IMR-90 (cell line): ENCODE measurements around the gene USP36. TPM values are rescaled to one million over a fixed set of nuclear protein-coding genes. Genes with fewer than 3 reads are reported as not detected.

Experiments
- ATAC-seq: fragments of 200-7000 bp; cut with Tn5 transposase; 2 replicates; pipeline ENCODE4 v1.9.1; 2020; ENCODE audit warnings: low read depth, mild to moderate bottlenecking, moderate library complexity
- BruUV-seq: library from RNA; stranded (reverse); fragments of 400-500 nt; replicated peaks from 2 replicates; lab custom pipeline; 2021; lab: Mats Ljungman, UMichigan
- CTCF ChIA-PET: fragments of 300-600 bp; formaldehyde crosslinking; extraction: SDS; loops from one replicate; lab custom pipeline; 2021; ENCODE audit warnings: antibody characterized with exemption; lab: Yijun Ruan, JAX
- POLR2A ChIA-PET: fragments of 300-600 bp; sonication (Branson Sonifier 250); formaldehyde crosslinking; loops from one replicate; lab custom pipeline; 2022; ENCODE audit warnings: antibody characterized with exemption; ENCODE audit not compliant: unreplicated experiment; lab: Charles Lee
- DNase-seq: peaks from one replicate; pipeline ENCODE4 v3.0.0; 2013
- H2AFZ ChIP-seq: replicated peaks from 2 replicates; pipeline ENCODE3; 2013; ENCODE audit warnings: low read length, mild to moderate bottlenecking; ENCODE audit not compliant: poor library complexity
- H2AK5ac ChIP-seq: 2 replicates; pipeline ENCODE4 v1.6.1; 2013; ENCODE audit warnings: low read depth, low read length, inconsistent platforms
- H2AK9ac ChIP-seq: replicated peaks from 2 replicates; pipeline ENCODE3; 2013; ENCODE audit warnings: mild to moderate bottlenecking, low read depth, low read length, moderate library complexity; ENCODE audit not compliant: poor library complexity
- H2BK120ac ChIP-seq: 2 replicates; pipeline ENCODE4 v1.6.1; 2013; ENCODE audit warnings: low read depth, low read length, inconsistent platforms
- H2BK15ac ChIP-seq: 3 replicates; pipeline ENCODE4 v1.6.1; 2013; ENCODE audit warnings: low read depth, low read length, inconsistent platforms
- H2BK20ac ChIP-seq: 2 replicates; pipeline ENCODE4 v1.6.1; 2013; ENCODE audit warnings: low read depth, mild to moderate bottlenecking, inconsistent platforms, low read length, moderate library complexity
- H2BK5ac ChIP-seq: 2 replicates; pipeline ENCODE4 v1.6.1; 2013; ENCODE audit warnings: mild to moderate bottlenecking, low read depth, low read length, inconsistent platforms; ENCODE audit not compliant: poor library complexity, severe bottlenecking
- H3K14ac ChIP-seq: replicated peaks from 2 replicates; pipeline ENCODE4 v1.6.1; 2013; ENCODE audit warnings: low read depth, low read length, inconsistent platforms
- H3K18ac ChIP-seq: 2 replicates; pipeline ENCODE4 v1.6.1; 2013; ENCODE audit warnings: low read depth, low read length, control low read depth
- H3K23ac ChIP-seq: 2 replicates; pipeline ENCODE4 v1.6.1; 2013; ENCODE audit warnings: low read depth, low read length, inconsistent platforms
- H3K27ac ChIP-seq: 2 replicates; pipeline ENCODE4 v1.5.1; 2013; ENCODE audit warnings: mild to moderate bottlenecking, control low read depth, low read length; ENCODE audit not compliant: insufficient read depth
- H3K27me3 ChIP-seq: 2 replicates; pipeline ENCODE4 v1.6.1; 2013; ENCODE audit warnings: low read length; ENCODE audit not compliant: control insufficient read depth, insufficient read depth
- H3K36me3 ChIP-seq: 2 replicates; pipeline ENCODE4 v1.6.1; 2013; ENCODE audit warnings: low read length, mixed read lengths; ENCODE audit not compliant: control insufficient read depth, insufficient read depth
- H3K4ac ChIP-seq: 2 replicates; pipeline ENCODE4 v1.6.1; 2013; ENCODE audit warnings: low read depth, low read length, inconsistent platforms
- H3K4me1 ChIP-seq: 2 replicates; pipeline ENCODE4 v1.6.1; 2013; ENCODE audit warnings: low read length, mixed read lengths; ENCODE audit not compliant: control insufficient read depth, insufficient read depth
- H3K4me2 ChIP-seq: 2 replicates; pipeline ENCODE4 v1.6.1; 2013; ENCODE audit warnings: low read depth, mild to moderate bottlenecking, control low read depth, low read length, moderate library complexity
- H3K4me3 ChIP-seq: 2 replicates; pipeline ENCODE4 v1.5.1; 2013; ENCODE audit warnings: low read depth, mild to moderate bottlenecking, control low read depth, low read length, moderate library complexity; ENCODE audit not compliant: insufficient read depth
- H3K56ac ChIP-seq: 2 replicates; pipeline ENCODE4 v1.6.1; 2013; ENCODE audit warnings: low read length, inconsistent platforms; ENCODE audit not compliant: insufficient read depth; ENCODE audit errors: extremely low read depth
- H3K79me1 ChIP-seq, 2 experiments: 2 replicates each; pipeline ENCODE4 v1.6.1; 2013; ENCODE audit warnings: low read length in 2 of 2, inconsistent platforms in 1 of 2, low read depth in 1 of 2
- H3K9ac ChIP-seq: 2 replicates; pipeline ENCODE4 v1.6.1; 2013; ENCODE audit warnings: low read depth, low read length, control low read depth
- H3K9me1 ChIP-seq: 2 replicates; pipeline ENCODE4 v1.6.1; 2013; ENCODE audit warnings: low read length, inconsistent platforms; ENCODE audit not compliant: insufficient read depth
- H3K9me3 ChIP-seq: 2 replicates; pipeline ENCODE4 v1.6.1; 2013; ENCODE audit warnings: low read length; ENCODE audit not compliant: control insufficient read depth, insufficient read depth
- H4K20me1 ChIP-seq: 2 replicates; pipeline ENCODE4 v1.6.1; 2013; ENCODE audit warnings: low read length, inconsistent platforms; ENCODE audit not compliant: insufficient read depth
- H4K5ac ChIP-seq: 2 replicates; pipeline ENCODE4 v1.6.1; 2013; ENCODE audit warnings: mild to moderate bottlenecking, low read depth, low read length, control low read depth
- H4K8ac ChIP-seq, 2 experiments: 2 replicates each; pipeline ENCODE4 v1.6.1; 2013; ENCODE audit warnings: low read depth in 2 of 2, low read length in 2 of 2, control low read depth in 1 of 2, inconsistent platforms in 1 of 2
- H4K91ac ChIP-seq: 2 replicates; pipeline ENCODE4 v1.6.1; 2013; ENCODE audit warnings: low read depth, low read length, inconsistent platforms; ENCODE audit not compliant: insufficient read depth
- FOS ChIP-seq: fragments of 150-350 bp; IDR thresholded peaks from 2 replicates; pipeline ENCODE4 v1.6.1; 2016; ENCODE audit warnings: low read depth, low read length
- MAFK ChIP-seq: IDR thresholded peaks from 2 replicates; pipeline ENCODE4 v1.6.1; 2012; ENCODE audit warnings: low read depth, low read length, improper control_type of control experiment
- WGBS, 2 experiments: methylation state at CpG; one replicate each; pipeline versions ENCODE4 v1.1.5 to v1.1.7; 2013; ENCODE audit warnings: missing lambda C conversion rate in 2 of 2; ENCODE audit not compliant: insufficient read length in 1 of 2; ENCODE audit errors: extremely low coverage in 2 of 2; 5-methylcytosine and 5-hydroxymethylcytosine counted together
- dilution Hi-C: fragments of 300-500 bp; cut with HindIII; formaldehyde crosslinking; loops from one replicate; pipeline ENCODE4 v1.14.3; 2018; ENCODE audit warnings: low sequenced_read_pairs; ENCODE audit not compliant: unreplicated experiment
- in situ Hi-C: fragments of 300-500 bp; cut with MboI; formaldehyde crosslinking; loops from 3 replicates; pipeline ENCODE4 v1.14.3; 2019; ENCODE audit warnings: low sequenced_read_pairs, inconsistent platforms, mixed read lengths
- intact Hi-C: fragments of 100-400 bp; cut with micrococcal nuclease; formaldehyde crosslinking; loops from 2 replicates; pipeline ENCODE4 v1.10.0; 2022
- polyA plus RNA-seq, 3 experiments: library from polyadenylated mRNA; depleted of rRNA; stranded (reverse); fragments of >200 nt; gene quantifications; 2 replicates each; pipeline ENCODE4 v1.2.3, GENCODE V29; 2012; ENCODE audit warnings: low replicate concordance in 1 of 3
- total RNA-seq: library from RNA; depleted of rRNA; stranded (reverse); fragments of >200 nt; gene quantifications from 2 replicates; pipeline ENCODE4 v1.2.3, GENCODE V29; 2012

The USP36 gene
- total and polyA plus RNA-seq, 2 of the 4 experiments (the other 2 are of a cell fraction) = 30.6 to 38.3 TPM

DNA sequence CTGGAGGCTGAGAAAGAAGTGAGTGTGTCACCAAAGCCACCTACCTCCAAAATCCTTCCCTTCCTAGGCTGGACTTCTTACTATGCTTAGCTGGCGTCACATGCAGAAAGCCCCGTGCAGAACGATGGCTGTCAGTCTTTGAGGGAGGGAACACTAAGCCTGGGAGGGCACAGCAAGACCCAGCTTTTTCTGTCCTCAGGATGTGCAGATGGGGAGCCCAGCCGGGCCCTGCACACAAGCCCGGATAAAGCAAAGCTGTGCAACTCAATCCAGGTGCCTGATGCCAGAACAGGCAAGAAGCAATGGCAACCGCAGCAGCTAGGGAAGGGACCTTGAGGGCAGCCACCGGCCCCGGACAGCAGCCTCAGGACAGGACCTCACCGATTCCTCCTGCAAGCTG, 13.9 kb upstream of the USP36 start:
- dilution Hi-C loops = no loop called here
- H3K27me3 ChIP-seq = no peaks in the 10 kb centered on the region
- H4K20me1 ChIP-seq = peaks cover 7% of the 10 kb centered on the region
- TF ChIP-seq FOS (no peak), MAFK (no peak)
- H2BK15ac ChIP-seq = no peak overlapping the region; the same call in 2 of the 3 replicates
- ATAC-seq (no peak), DNase-seq (no peak)
- H2AK5ac ChIP-seq = no peak overlapping the region
- H2AFZ ChIP-seq = no peak overlapping the region
- BruUV-seq = no TSS peak
- no peak overlapping the region for H3K27ac ChIP-seq
- H4K8ac ChIP-seq = no peak overlapping the region
- H4K5ac ChIP-seq = no peak overlapping the region
- CTCF ChIA-PET = interaction anchor here (1.2 kb wide), 1 partner anchor 11 kb away, joined by 3 read pairs; no protein-coding TSS in a partner anchor
- H3K9ac ChIP-seq = no peak overlapping the region
- H3K9me3 ChIP-seq = no peaks in the 10 kb centered on the region
- H3K4ac ChIP-seq = no peak overlapping the region
- H3K56ac ChIP-seq = no peak overlapping the region
- 88% methylated on average over 2 of the region's 9 CpGs; no CpG with 5 or more reads in 1 of the 2 experiments for WGBS, 2 experiments
- H3K79me1 ChIP-seq = peaks cover 9 to 57% of the 10 kb centered on the region in 2 experiments; a peak in 3 of 4 replicates
- no peak overlapping the region for H3K23ac ChIP-seq
- no peaks in the 10 kb centered on the region; the same call in 1 of the 2 replicates for H3K9me1 ChIP-seq
- no peak overlapping the region for H2AK9ac ChIP-seq
- no peak overlapping the region for H3K14ac ChIP-seq
- intact Hi-C loops = no loop called here
- no peak overlapping the region for H3K4me2 ChIP-seq
- H2BK20ac ChIP-seq = no peak overlapping the region
- no peak overlapping the region for H3K4me3 ChIP-seq
- H3K36me3 ChIP-seq = peaks cover 39% of the 10 kb centered on the region
- H3K4me1 ChIP-seq = peaks cover 3% of the 10 kb centered on the region; the same call in 1 of the 2 replicates
- H2BK120ac ChIP-seq = no peak overlapping the region
- POLR2A ChIA-PET = no interaction called here
- in situ Hi-C loops = loop anchor here (25.0 kb wide), 1 partner anchor 533 kb away; no protein-coding TSS in a partner anchor
- no peak overlapping the region for H3K18ac ChIP-seq
- no peak overlapping the region for H2BK5ac ChIP-seq
- H4K91ac ChIP-seq = no peak overlapping the region
